Epithelial cell of proximal tubule (primary cell): ENCODE measurements around the gene CILP2. TPM values are rescaled to one million over a fixed set of nuclear protein-coding genes. Genes with fewer than 3 reads are reported as not detected.

Experiments used
- DNase-seq: peaks from one replicate; pipeline ENCODE4 v3.0.0-alpha.2; 2011; ENCODE audit warnings: low read depth
- H3K4me3 ChIP-seq: 2 replicates; pipeline ENCODE4 v1.5.1; 2011; ENCODE audit warnings: low read depth, mild to moderate bottlenecking, low read length
- CTCF ChIP-seq: conservative IDR thresholded peaks from 2 replicates; pipeline ENCODE4 v1.5.1; 2012; ENCODE audit warnings: low read depth, mild to moderate bottlenecking, low read length
- total RNA-seq: library from RNA; depleted of rRNA; stranded (reverse); fragments of >200 nt; gene quantifications from 2 replicates; pipeline ENCODE4 v1.2.3, GENCODE V29; 2015

Gene CILP2
- total RNA-seq, 1 donor from 2014 or later = 0.06 TPM

GRCh38 chr19:19570571-19570970 is 32.5 kb downstream of the CILP2 start:
- DNase-seq = no peak
- no peak for TF ChIP-seq CTCF
- no peak overlapping the region for H3K4me3 ChIP-seq

GRCh38 chr19:19571071-19571786 is 33.2 kb downstream of the CILP2 start:
- DNase-seq = no peak
- no peak for TF ChIP-seq CTCF
- no peak overlapping the region for H3K4me3 ChIP-seq

GRCh38 chr19:19575411-19575810 is 37.3 kb downstream of the CILP2 start:
- DNase-seq = no peak
- no peak for TF ChIP-seq CTCF

GRCh38 chr19:19578252-19578651 is 40.2 kb downstream of the CILP2 start:
- no peak for DNase-seq
- no peak for TF ChIP-seq CTCF
- H3K4me3 ChIP-seq = no peak overlapping the region

More at GRCh38 chr19:19575411-19575810, 37.3 kb downstream of the CILP2 start:
- H3K4me3 ChIP-seq = no peak overlapping the region

GRCh38 chr19:19579533-19580361 is 41.7 kb downstream of the CILP2 start:
- H3K4me3 ChIP-seq = no peak overlapping the region
- TF ChIP-seq CTCF = no peak
- no peak for DNase-seq

- no peak for TF ChIP-seq CTCF
- no peak overlapping the region for H3K4me3 ChIP-seq
- DNase-seq = no peak
Measured at GRCh38 chr19:19580418-19580817, 42.4 kb downstream of the CILP2 start.
